Gastrocnemius medialis (tissue), 4 donors: ENCODE results near the gene MEIOSIN.

Experiments used
- POLR2A ChIP-seq, 2 donors: fragments of 450-650 bp; IDR thresholded peaks; one replicate each; pipeline ENCODE4 v1.6.1; 2017; ENCODE audit warnings: antibody characterized with exemption in 2 of 2, mild to moderate bottlenecking in 2 of 2, moderate library complexity in 2 of 2
- TF ChIP-seq, protein P1 (sequence below), 5 experiments: fragments of 450-650 bp in 3 of 5; fragments of 200-600 bp in 2 of 5; sonication (generic) in 2 of 5; IDR thresholded peaks in 4 of 5; conservative IDR thresholded peaks in 1 of 5; 1 replicate in 4 of 5; 2 replicates in 1 of 5; pipeline ENCODE4 v1.5.1; 2016 to 2019; ENCODE audit warnings: antibody characterized with exemption in 5 of 5, mild to moderate bottlenecking in 3 of 5, moderate library complexity in 3 of 5

DNA sequence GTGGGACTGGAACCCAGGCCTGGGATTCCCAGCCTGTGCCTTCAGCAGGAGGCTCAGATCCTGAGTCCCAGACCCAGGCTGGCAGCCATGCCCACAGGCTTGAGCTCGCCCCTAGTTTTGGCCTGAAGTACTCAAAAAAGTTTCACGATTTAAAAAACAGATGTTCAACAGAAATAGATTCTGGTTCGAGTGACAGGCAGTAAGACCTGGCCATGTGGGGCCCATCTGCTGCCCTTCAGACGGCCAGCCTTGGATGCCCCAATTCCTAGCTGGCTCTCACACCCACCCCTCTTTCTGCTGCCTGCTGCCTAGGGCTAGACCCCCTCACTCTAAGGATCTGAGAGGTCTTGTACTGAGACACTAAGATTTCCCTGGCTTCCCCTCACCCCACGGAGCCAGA lies 51.9 kb downstream of the MEIOSIN start:
- TF ChIP-seq, protein P1, sequence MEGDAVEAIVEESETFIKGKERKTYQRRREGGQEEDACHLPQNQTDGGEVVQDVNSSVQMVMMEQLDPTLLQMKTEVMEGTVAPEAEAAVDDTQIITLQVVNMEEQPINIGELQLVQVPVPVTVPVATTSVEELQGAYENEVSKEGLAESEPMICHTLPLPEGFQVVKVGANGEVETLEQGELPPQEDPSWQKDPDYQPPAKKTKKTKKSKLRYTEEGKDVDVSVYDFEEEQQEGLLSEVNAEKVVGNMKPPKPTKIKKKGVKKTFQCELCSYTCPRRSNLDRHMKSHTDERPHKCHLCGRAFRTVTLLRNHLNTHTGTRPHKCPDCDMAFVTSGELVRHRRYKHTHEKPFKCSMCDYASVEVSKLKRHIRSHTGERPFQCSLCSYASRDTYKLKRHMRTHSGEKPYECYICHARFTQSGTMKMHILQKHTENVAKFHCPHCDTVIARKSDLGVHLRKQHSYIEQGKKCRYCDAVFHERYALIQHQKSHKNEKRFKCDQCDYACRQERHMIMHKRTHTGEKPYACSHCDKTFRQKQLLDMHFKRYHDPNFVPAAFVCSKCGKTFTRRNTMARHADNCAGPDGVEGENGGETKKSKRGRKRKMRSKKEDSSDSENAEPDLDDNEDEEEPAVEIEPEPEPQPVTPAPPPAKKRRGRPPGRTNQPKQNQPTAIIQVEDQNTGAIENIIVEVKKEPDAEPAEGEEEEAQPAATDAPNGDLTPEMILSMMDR (IDR thresholded peaks at IDR 0.05 in 4 of 5, conservative IDR thresholded peaks at IDR 0.05 in 1 of 5): no peak
- no peak for TF ChIP-seq POLR2A (IDR thresholded peaks at IDR 0.05)
